Ishikawa (cell line): ENCODE measurements around the gene STAB1.

ENCODE experiments used
- CREB1 ChIP-seq: IDR thresholded peaks from 2 replicates; pipeline ENCODE4 v1.6.1; 2012; ENCODE audit warnings: low read depth
- EGR1 ChIP-seq: IDR thresholded peaks from 2 replicates; pipeline ENCODE4 v1.6.1; 2012
- NFIC ChIP-seq: IDR thresholded peaks from 2 replicates; pipeline ENCODE4 v1.6.1; 2012
- TEAD4 ChIP-seq: IDR thresholded peaks from 2 replicates; pipeline ENCODE4 v1.6.1; 2012
- YY1 ChIP-seq: IDR thresholded peaks from 2 replicates; pipeline ENCODE4 v1.6.1; 2012; ENCODE audit warnings: low read depth
- TF ChIP-seq, protein P1 (sequence below): IDR thresholded peaks from 2 replicates; pipeline ENCODE4 v1.6.1; 2012; ENCODE audit warnings: low read depth, mild to moderate bottlenecking

DNA sequence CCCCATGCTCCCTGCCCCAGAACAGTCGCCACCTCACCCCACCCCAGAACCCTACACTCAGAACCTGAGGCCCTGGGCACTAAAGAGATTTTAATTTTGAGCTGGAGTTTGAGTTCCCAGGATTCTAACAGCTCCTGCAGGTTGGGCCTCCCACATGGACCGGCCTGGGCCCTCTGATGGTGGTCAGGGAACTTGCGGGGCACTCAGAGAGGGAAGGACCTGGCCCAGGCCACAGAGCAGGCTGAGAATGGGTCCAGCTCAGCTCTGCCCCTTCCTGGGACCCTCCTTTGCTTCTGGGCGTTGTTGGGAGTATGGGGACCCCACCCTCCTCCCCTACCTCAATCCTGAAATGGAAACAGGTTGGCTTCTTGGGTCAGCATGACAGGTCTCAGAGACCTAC, 49.1 kb upstream of the STAB1 start:
- TF ChIP-seq YY1 (no peak), EGR1 (no peak), NFIC (no peak), CREB1 (no peak), TEAD4 (no peak)
- TF ChIP-seq, protein P1, sequence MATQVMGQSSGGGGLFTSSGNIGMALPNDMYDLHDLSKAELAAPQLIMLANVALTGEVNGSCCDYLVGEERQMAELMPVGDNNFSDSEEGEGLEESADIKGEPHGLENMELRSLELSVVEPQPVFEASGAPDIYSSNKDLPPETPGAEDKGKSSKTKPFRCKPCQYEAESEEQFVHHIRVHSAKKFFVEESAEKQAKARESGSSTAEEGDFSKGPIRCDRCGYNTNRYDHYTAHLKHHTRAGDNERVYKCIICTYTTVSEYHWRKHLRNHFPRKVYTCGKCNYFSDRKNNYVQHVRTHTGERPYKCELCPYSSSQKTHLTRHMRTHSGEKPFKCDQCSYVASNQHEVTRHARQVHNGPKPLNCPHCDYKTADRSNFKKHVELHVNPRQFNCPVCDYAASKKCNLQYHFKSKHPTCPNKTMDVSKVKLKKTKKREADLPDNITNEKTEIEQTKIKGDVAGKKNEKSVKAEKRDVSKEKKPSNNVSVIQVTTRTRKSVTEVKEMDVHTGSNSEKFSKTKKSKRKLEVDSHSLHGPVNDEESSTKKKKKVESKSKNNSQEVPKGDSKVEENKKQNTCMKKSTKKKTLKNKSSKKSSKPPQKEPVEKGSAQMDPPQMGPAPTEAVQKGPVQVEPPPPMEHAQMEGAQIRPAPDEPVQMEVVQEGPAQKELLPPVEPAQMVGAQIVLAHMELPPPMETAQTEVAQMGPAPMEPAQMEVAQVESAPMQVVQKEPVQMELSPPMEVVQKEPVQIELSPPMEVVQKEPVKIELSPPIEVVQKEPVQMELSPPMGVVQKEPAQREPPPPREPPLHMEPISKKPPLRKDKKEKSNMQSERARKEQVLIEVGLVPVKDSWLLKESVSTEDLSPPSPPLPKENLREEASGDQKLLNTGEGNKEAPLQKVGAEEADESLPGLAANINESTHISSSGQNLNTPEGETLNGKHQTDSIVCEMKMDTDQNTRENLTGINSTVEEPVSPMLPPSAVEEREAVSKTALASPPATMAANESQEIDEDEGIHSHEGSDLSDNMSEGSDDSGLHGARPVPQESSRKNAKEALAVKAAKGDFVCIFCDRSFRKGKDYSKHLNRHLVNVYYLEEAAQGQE = no peak
